ENCODE results near the gene CHM. TPM values are rescaled to one million over a fixed set of nuclear protein-coding genes. Genes with fewer than 3 reads are reported as not detected.

The CHM gene
- total RNA-seq, 1 donor from 2014 or later = 15.0 TPM

DNA sequence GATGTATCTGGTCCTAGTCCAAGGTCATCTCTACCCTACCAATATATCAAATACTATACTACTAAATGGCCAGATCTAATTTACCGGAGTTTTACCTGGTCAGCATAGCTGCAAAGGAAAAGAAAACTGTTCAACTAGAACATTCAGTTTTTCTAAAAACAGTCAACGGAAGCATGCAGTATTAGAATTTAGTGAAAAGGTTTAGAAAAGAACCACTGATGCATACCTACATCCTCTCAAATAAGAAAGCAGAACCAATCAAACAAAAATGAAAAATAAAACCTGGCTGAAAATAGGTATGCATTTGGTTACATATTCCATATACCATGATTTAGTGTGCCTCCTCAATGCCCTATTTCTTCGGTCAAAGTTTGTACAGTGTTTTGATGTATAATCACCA, 140.0 kb downstream of the CHM start:
- no peak overlapping the region for H3K4me3 ChIP-seq (ENCODE audit: low read depth, low read length)
- DNase-seq (ENCODE audit: low read depth) = no peak
- TF ChIP-seq, protein P1, sequence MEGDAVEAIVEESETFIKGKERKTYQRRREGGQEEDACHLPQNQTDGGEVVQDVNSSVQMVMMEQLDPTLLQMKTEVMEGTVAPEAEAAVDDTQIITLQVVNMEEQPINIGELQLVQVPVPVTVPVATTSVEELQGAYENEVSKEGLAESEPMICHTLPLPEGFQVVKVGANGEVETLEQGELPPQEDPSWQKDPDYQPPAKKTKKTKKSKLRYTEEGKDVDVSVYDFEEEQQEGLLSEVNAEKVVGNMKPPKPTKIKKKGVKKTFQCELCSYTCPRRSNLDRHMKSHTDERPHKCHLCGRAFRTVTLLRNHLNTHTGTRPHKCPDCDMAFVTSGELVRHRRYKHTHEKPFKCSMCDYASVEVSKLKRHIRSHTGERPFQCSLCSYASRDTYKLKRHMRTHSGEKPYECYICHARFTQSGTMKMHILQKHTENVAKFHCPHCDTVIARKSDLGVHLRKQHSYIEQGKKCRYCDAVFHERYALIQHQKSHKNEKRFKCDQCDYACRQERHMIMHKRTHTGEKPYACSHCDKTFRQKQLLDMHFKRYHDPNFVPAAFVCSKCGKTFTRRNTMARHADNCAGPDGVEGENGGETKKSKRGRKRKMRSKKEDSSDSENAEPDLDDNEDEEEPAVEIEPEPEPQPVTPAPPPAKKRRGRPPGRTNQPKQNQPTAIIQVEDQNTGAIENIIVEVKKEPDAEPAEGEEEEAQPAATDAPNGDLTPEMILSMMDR (conservative IDR thresholded peaks at IDR 0.05; ENCODE audit: low read depth, low read length) = no peak

DNA sequence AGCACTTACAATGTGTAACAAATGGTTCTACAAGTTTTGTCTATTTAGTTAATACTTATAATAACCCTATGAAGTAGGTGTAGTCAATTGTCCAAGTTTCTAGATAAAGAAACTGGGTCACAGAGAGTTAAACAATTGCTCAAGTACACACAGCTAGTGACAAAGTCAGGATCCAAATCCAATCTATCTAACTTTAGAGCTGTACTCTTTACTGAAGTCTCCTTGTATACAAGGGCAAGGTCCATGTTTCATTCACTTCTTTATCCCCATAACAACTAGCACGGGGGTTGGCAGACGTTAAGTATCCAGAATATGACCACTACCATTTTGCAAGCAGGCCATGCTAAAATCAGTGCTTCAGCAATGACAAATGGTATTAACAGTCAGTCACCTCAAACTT, 141.0 kb downstream of the CHM start:
- DNase-seq (ENCODE audit: low read depth) = no peak
- no peak overlapping the region for H3K4me3 ChIP-seq (ENCODE audit: low read depth, low read length)
- TF ChIP-seq, protein P1 (conservative IDR thresholded peaks at IDR 0.05; ENCODE audit: low read depth, low read length) = no peak

DNA sequence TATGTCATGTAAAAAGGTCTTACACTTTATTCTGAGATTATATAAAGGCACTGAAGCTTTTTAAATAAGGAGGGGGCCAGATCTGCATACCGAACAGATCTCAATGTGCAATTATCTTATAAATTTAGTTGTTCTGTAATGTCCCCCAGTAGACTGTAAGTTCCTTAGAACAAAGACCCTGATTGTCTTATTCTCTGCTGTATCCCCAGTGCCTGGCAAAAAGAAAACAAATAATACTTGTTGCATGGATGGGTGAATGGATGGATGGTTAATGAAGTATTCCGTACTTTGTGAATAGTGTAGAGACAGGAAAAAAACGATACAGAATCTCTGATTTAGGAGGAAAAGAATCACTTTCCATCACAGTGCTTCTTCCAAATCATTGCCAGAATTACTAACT, 141.5 kb downstream of the CHM start:
- TF ChIP-seq, protein P1 (conservative IDR thresholded peaks at IDR 0.05; ENCODE audit: low read depth, low read length) = no peak
- no peak overlapping the region for H3K4me3 ChIP-seq (ENCODE audit: low read depth, low read length)
- DNase-seq (ENCODE audit: low read depth) = no peak

DNA sequence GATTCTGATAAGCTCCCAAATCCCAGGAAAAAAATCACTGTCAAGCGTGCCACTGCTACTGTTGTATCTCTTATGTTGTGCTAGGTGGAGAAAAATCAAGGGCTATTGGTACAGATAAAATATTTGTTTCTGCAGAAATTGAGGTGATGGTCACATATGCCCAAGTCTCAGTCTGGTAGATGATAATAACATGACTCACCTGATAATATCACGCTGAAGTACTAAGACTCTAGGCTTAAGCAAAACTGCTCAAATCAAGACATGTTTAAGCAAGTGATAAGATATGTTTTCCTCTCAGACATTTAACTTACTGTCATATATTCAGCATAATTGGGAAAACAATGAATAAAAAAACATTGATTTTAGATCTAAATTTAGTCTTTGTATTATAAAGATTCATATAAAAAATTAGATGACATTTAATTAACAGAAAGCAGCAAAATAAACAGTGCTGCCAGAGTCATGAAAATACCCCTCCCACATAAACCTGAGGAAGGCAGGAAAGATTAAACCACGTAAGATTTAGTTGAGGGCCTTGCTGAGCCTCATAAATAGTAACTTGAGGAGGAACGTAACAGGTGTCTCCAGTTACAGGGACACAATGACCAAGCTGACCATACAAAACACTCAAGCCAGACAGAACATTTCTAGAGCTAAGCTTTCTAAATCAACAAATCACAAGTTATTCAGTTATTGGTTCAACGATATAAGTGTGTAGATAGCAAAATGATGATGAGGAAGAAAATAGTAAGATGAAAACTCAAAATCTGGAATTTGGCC, 143.5 kb downstream of the CHM start:
- TF ChIP-seq, protein P1 (conservative IDR thresholded peaks at IDR 0.05; ENCODE audit: low read depth, low read length) = no peak
- no peak overlapping the region for H3K4me3 ChIP-seq (ENCODE audit: low read depth, low read length)
- no peak for DNase-seq (ENCODE audit: low read depth)

DNA sequence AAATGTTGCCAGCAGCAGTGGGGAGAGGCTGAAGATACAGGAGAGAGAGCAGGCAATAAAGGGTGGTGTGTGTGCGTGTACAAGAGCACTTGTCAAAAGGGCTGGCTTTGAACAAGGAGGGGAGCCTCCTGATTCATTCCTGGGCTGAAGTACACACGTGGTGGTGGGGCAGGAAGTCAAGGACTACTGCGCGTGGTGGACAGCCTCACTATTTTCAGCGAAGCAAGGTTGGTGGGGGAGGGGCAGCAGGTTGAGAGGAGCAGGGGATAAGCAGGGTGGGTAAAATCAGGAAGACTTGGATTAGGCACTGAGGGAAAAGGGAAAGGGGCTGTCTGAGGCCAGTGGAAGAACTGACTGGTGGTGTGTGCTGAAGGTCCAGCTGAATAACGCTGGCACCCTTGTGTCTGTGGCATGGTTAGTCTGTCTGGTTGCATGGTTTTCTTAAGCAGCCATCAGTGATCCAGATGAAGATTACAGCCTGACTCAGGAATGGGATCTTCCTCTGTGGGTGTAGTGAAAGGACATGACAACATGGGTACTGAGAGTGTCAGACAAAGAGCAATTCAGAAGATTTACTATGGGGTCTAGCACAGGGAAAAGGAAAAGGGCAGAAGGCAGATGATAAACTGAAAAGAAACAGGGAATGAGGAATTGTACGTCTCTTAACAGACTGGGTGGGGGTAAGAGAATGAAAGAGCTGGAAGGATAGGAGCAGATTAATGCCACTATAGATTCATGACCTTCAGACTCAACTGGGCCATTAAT, 149.8 kb downstream of the CHM start:
- no peak overlapping the region for H3K4me3 ChIP-seq (ENCODE audit: low read depth, low read length)
- TF ChIP-seq, protein P1 (conservative IDR thresholded peaks at IDR 0.05; ENCODE audit: low read depth, low read length) = no peak
- DNase-seq (ENCODE audit: low read depth) = no peak

DNA sequence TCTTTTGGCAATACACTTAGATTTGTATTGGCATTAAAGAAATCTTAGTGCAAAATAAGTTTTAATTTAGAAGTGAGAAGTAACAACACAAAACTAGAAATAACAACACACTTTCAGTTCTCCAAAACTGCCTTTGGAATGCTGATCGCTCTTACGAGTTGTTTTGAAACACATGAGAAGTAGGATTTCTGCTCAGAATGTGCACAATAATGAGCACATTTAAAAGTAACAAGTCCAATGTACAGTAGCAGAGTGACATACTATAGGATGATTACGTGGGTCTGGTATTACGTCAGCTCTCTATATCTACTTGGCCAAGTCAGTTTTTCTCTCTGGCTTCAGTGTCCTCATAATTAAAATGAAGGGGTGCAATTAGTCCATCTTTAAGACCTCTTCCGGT, 164.8 kb downstream of the CHM start:
- DNase-seq (ENCODE audit: low read depth) = no peak
- H3K4me3 ChIP-seq (ENCODE audit: low read depth, low read length) = no peak overlapping the region
- TF ChIP-seq, protein P1 (conservative IDR thresholded peaks at IDR 0.05; ENCODE audit: low read depth, low read length) = no peak

All from epithelial cell of proximal tubule (primary cell).